NT2/D1 (cell line): Measurements from ENCODE around the gene B9D1.

ENCODE experiments used
- YY1 ChIP-seq: IDR thresholded peaks from 2 replicates; pipeline ENCODE4 v1.6.1; 2011; ENCODE audit not compliant: insufficient read length, insufficient read depth
- ZNF274 ChIP-seq: IDR thresholded peaks from 2 replicates; pipeline ENCODE4 v1.6.1; 2011; ENCODE audit warnings: mild to moderate bottlenecking, low read depth, low read length

DNA sequence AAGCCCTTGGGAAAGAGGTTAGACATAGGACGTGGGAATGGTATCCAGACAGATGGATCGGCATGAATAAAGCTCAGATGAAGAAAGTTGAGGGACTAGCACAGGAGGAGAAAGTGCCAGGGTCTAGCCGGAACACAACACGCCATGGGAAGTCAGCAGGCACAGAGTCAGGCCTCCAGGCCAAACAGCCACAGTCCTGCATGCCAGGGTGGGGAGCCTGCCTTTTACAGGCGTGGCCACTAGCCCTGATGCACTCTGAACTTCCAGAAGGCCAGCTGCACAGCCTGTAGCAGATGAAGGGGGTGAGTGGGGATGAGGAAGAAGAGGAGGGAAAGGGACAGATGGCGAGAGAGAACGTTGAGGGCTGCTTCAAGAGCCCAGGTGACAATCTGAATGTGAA is 5.2 kb downstream of the B9D1 start:
- TF ChIP-seq YY1 (no peak), ZNF274 (no peak)
